Measurements from ENCODE around the gene TRAM2.

The TRAM2 gene

DNA sequence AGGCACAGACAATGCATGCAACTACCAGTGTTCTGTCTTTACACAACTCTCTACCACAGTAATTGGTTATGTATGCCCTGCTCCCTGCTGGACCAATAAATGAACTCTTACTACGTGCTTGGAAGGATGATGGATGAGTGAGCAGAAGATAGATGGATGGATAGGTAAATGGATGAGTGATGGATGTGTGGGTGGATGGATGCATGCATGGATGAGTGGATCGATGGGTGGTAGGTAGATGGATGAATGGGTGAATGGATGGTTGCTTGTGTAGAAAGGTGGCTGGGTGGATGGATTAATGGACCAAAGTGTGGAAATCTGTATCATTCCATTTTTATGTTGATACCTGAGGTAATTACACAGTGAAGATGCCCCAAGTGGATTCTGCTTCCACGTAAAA, 10.1 kb upstream of the TRAM2 start:
- no peaks in the 10 kb centered on the region for H4K20me1 ChIP-seq (ENCODE audit: insufficient read depth, low read length)
- no peak overlapping the region for H3K27ac ChIP-seq (ENCODE audit: low read depth, low read length, poor library complexity, severe bottlenecking)
- peaks cover 13% of the 10 kb centered on the region for H3K4me1 ChIP-seq (ENCODE audit: insufficient read depth, low read length, severe bottlenecking)
- H2AFZ ChIP-seq (ENCODE audit: low read length), result no peak overlapping the region
- no peak for TF ChIP-seq EZH2 (IDR thresholded peaks at IDR 0.05; ENCODE audit: borderline replicate concordance, low read length)
- TF ChIP-seq, protein P1, sequence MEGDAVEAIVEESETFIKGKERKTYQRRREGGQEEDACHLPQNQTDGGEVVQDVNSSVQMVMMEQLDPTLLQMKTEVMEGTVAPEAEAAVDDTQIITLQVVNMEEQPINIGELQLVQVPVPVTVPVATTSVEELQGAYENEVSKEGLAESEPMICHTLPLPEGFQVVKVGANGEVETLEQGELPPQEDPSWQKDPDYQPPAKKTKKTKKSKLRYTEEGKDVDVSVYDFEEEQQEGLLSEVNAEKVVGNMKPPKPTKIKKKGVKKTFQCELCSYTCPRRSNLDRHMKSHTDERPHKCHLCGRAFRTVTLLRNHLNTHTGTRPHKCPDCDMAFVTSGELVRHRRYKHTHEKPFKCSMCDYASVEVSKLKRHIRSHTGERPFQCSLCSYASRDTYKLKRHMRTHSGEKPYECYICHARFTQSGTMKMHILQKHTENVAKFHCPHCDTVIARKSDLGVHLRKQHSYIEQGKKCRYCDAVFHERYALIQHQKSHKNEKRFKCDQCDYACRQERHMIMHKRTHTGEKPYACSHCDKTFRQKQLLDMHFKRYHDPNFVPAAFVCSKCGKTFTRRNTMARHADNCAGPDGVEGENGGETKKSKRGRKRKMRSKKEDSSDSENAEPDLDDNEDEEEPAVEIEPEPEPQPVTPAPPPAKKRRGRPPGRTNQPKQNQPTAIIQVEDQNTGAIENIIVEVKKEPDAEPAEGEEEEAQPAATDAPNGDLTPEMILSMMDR (IDR thresholded peaks at IDR 0.05; ENCODE audit: low read length), result no peak
- no peaks in the 10 kb centered on the region for H3K9me2 ChIP-seq (ENCODE audit: low read depth, low read length)
- H3F3A ChIP-seq (ENCODE audit: insufficient read depth, low read length), result no peaks in the 10 kb centered on the region
- H3K9me3 ChIP-seq (ENCODE audit: low read length), result no peaks in the 10 kb centered on the region
- H3K4me3 ChIP-seq (ENCODE audit: low read depth, low read length, poor library complexity, severe bottlenecking), result no peak overlapping the region
- H3K79me2 ChIP-seq (ENCODE audit: insufficient read depth, low read length), result no peaks in the 10 kb centered on the region
- no peak overlapping the region for H3K4me2 ChIP-seq (ENCODE audit: low read length)
- H3K36me3 ChIP-seq (ENCODE audit: insufficient read depth, low read length), result no peaks in the 10 kb centered on the region; the same call in 1 of the 2 replicates
- H3K27me3 ChIP-seq (ENCODE audit: insufficient read depth, low read length), result no peaks in the 10 kb centered on the region
- no peak overlapping the region for H3K9ac ChIP-seq (ENCODE audit: low read length)

DNA sequence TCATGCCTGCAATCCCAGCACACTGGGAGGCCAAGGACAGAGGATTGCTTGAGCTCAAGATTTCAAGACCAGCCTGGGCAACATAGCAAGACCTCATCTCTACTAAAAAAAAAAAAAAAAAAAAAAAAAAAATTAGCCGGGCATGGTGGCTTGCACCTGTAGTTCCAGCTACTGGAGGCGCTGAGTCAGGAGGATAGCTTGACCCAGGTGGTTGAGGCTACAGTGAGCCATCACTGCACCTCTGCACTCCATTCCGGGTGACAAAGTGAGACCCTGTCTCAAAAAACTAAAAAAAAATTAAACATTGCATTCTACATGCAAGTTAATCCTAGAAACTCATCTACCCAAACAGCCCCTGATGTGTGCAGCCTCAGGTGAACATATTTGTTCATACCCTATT, 7.3 kb upstream of the TRAM2 start:
- Histone ChIP-seq H3K9ac (ENCODE audit: low read length) (no peak overlapping the region), H3K79me2 (ENCODE audit: insufficient read depth, low read length) (no peaks in the 10 kb centered on the region), H3K27me3 (ENCODE audit: insufficient read depth, low read length) (no peaks in the 10 kb centered on the region), H3K9me2 (ENCODE audit: low read depth, low read length) (no peaks in the 10 kb centered on the region), H2AFZ (ENCODE audit: low read length) (no peak overlapping the region), H3K4me1 (ENCODE audit: insufficient read depth, low read length, severe bottlenecking) (peaks cover 9% of the 10 kb centered on the region), H3K4me2 (ENCODE audit: low read length) (no peak overlapping the region), H3K9me3 (ENCODE audit: low read length) (no peaks in the 10 kb centered on the region), H3K27ac (ENCODE audit: low read depth, low read length, poor library complexity, severe bottlenecking) (no peak overlapping the region), H4K20me1 (ENCODE audit: insufficient read depth, low read length) (no peaks in the 10 kb centered on the region), H3K4me3 (ENCODE audit: low read depth, low read length, poor library complexity, severe bottlenecking) (no peak overlapping the region), H3K36me3 (ENCODE audit: insufficient read depth, low read length) (no peaks in the 10 kb centered on the region; the same call in 1 of the 2 replicates), H3F3A (ENCODE audit: insufficient read depth, low read length) (no peaks in the 10 kb centered on the region)
- TF ChIP-seq, protein P1 (IDR thresholded peaks at IDR 0.05; ENCODE audit: low read length), result no peak
- TF ChIP-seq EZH2 (IDR thresholded peaks at IDR 0.05; ENCODE audit: borderline replicate concordance, low read length), result no peak

DNA sequence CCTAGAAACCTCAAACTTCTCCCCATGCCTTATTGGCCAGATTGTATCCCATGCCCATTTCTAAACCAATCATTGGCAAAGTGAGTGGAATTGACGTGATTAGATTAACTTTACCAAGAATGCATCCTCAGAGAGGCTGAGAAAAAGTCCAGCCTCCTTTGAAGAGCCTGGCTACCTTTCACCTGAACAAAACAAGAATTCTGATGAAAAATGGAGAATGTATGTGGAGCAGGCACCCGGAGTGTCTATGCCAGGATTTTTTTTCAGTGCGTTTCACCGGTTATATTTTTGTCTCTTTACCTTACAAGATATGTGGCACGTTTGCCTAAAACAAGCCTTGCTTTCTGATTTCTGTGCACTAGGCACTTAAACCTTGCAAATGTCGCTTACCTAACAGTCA, 6.1 kb upstream of the TRAM2 start:
- TF ChIP-seq EZH2 (IDR thresholded peaks at IDR 0.05; ENCODE audit: borderline replicate concordance, low read length), result no peak
- TF ChIP-seq, protein P1 (IDR thresholded peaks at IDR 0.05; ENCODE audit: low read length), result no peak
- H3K9ac ChIP-seq (ENCODE audit: low read length), result no peak overlapping the region
- H3K27me3 ChIP-seq (ENCODE audit: insufficient read depth, low read length), result no peaks in the 10 kb centered on the region
- peaks cover 12% of the 10 kb centered on the region for H3K4me1 ChIP-seq (ENCODE audit: insufficient read depth, low read length, severe bottlenecking)
- H3K4me3 ChIP-seq (ENCODE audit: low read depth, low read length, poor library complexity, severe bottlenecking), result no peak overlapping the region
- no peaks in the 10 kb centered on the region for H3K79me2 ChIP-seq (ENCODE audit: insufficient read depth, low read length)
- H3K9me3 ChIP-seq (ENCODE audit: low read length), result no peaks in the 10 kb centered on the region
- no peak overlapping the region for H3K4me2 ChIP-seq (ENCODE audit: low read length)
- no peaks in the 10 kb centered on the region for H4K20me1 ChIP-seq (ENCODE audit: insufficient read depth, low read length)
- H3F3A ChIP-seq (ENCODE audit: insufficient read depth, low read length), result 0 out of 2 replicates have a peak, but pooled peaks cover 2% of the 10 kb centered on the region
- no peaks in the 10 kb centered on the region for H3K9me2 ChIP-seq (ENCODE audit: low read depth, low read length)
- H2AFZ ChIP-seq (ENCODE audit: low read length), result no peak overlapping the region
- H3K36me3 ChIP-seq (ENCODE audit: insufficient read depth, low read length), result no peaks in the 10 kb centered on the region; the same call in 1 of the 2 replicates
- no peak overlapping the region for H3K27ac ChIP-seq (ENCODE audit: low read depth, low read length, poor library complexity, severe bottlenecking)

All from OCI-LY1 (cell line).